HG03469 (cell line): Measurements from ENCODE around the gene TRAF4.
"Not testable (repeated sequence)": the region's sequence is repeated elsewhere in the genome, so short reads cannot be mapped to it uniquely, and the experiment has no call there.

ENCODE experiments used
- ATAC-seq: cut with Tn5 transposase; IDR thresholded peaks from one replicate; pipeline ENCODE4 v1.9.1; 2021; ENCODE audit warnings: mild to moderate bottlenecking, moderate library complexity, moderate number of reproducible peaks; ENCODE audit not compliant: unreplicated experiment

The TRAF4 gene

DNA sequence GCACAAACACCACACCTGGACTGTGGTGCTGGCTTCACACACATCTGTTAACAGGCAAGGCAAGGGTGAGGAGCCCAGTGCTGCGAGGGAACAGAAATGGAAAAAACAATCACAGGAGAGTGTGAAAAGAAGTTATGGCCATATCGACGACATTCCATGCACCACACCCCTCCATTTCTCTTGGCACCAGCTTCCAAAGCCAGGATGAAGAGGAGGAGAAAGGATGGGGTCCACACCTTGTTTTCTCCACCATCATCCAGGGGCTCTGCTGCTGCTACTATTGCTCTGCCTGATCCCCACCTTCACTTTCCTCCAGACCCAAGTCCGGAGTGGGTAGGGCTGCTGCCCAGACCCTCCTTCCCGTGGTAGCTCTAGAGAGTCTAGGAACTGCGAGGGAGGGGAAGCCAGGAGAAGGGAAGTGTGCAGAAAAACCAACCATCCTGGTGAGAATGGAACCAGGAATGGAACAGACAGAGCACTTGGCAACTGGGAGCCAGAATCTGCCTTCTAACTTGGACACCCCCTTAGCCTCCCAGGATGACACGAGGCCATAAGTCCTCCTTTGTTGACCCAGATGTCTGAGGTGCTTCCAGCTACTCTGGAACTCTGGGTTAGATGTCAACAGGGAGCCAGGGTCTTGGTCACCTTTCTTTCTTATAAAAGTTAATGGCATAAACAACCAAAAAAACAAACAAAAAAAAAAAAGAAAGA, 31.0 kb upstream of the TRAF4 start:
- ATAC-seq = no peak

DNA sequence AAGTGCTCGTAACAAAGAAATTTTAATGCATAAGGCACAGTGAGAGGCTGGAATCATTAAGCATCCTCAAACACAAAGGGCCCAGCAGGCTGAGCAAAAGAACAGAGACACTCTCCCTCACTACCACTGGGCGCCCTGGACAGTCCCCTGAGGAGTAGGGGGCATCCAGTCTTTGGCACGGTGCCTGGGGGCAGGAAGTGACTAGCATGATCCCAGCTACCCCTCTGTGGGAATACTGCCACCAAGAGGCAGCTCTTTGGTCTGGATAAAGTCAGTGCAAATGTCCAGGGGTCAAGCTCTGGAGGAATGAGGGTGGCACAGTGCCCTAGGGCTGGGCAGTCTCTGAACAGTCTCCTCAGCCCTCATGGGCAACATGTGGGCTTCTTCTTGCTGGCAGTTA, 29.5 kb upstream of the TRAF4 start:
- no peak for ATAC-seq

DNA sequence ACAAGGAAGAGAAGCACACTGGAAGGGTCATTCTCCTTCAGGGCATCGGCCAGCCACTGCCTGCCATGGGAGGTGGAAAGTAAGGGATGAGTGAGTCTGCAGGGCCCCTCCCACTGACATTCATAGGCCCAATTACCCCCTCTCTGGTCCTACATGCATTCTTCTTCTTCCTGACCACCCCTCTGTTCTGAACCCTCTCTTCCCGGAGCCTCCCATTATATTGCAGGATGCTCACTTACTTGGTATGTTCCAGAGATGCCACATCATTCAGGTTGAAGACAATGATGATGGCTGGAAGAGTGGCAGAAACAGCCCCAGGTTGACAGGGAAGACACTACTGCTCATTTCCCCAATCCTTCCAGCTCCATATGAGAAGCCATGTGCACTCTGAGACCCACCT, 28.6 kb upstream of the TRAF4 start:
- ATAC-seq = no peak

DNA sequence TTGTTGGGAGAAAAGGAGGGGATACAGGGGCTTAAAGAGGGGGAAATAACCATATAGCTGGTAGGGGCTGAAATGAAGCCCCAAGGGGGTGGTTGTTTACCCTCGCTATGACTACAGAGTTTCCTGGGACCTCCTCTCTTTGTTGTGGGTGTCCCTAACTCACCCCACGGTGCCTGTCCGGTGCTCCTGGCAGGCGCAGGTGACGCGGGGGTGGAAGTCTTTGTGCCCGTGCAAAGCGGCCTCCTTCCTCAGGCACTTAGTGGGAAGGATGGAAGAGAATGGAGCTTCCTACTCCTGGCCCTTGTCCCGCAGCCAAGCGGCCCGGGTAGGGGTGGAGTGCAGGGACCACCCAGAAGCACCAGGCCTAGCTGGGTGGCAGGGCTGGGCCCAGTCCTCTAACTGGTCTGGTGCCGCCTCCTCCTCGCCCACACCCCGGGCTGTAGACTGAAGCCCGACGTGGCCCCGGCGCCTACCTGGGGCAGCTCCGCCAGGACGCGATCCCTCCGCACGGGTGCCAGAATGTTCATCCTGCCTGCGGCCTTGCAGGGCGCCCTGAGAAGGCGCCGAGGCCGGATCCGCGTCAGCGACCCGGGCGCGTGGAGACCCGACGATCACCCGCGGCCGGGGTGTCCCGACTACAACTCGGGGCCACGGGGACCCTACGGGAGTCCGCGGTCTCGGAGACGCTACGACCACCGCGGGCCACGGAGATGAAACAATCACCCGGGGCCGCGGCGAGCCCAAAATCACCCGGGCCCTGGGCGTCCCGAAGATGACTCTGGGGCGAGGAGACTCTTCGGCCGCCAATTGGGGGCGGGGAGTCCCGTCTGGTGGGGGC, 26.9 kb upstream of the TRAF4 start:
- ATAC-seq = no peak

DNA sequence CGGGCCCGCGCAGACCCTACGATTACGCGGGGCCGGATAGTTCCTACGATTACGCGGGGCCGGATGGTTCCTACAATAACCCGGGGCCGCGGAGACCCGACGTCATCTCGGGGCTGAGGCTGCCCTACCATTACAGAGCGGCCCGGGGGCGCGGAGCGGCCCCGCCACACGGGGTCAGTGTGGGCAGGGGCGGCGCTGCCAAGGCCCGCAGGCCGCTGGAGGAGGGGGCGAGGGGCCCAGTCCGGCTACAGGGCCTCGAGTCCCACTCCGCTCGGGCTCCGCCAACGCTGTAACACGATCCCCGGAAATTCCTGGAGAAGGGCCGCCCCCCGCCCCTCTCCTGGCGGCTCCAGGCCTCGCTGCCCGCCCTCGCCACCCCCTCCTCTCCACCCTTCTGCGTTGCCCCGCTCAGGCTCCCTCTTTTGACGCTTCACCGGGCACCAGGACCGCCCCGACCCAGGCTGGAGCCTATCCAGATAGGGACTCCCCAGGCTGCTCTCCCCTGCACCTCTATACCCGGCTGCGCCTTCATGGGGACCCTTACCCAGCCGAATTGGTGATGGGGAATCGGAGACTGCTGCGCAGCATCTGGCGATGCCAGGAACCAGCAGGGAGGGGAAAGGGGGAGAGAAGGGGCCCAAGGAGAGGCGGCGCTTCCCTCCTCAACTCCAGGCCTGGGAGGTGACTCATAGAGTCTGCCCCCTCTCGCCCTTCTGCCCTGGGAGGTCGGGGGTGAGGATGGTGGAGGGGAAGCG, 26.1 kb upstream of the TRAF4 start, which contains the start of gene RAB34:
TSS of gene RAB34 (minus strand) at position 291 of the 755 bp plus-strand sequence. CDS start 602 bp downstream, outside the sequence.
- ATAC-seq = no peak

DNA sequence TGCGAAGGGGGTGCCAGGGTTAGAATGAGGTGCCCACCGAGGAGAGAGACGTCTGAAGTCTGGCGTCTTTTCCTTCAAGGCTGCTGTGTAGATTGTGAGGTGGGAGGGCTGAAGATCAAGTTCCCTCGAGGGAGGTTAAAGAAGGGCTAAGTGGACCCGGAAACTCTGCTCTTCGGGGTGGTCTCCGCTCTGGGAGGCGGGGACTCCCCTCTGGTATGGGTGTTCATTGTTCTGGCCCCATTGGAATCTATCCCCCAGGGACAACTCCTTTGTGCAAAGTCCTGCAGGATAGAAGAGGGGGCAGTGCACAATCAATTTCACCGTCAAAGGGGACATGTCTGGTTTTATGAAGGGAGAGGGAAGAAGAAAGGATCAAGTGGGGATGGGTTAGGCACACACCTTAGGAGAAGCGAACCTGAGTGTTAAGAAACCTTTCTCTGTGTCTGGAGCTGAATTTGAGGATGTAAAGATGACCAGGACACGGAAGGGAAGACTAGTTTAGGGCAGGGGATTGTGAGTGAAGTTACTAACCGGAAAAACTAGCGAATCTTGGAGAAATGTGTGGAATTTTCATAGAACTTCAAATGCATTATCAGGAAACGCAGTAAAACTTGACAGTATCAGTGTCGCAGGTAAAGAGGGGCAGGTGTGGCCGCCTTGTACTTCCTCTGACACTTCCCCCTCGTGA, 25.3 kb upstream of the TRAF4 start:
- ATAC-seq = no peak

DNA sequence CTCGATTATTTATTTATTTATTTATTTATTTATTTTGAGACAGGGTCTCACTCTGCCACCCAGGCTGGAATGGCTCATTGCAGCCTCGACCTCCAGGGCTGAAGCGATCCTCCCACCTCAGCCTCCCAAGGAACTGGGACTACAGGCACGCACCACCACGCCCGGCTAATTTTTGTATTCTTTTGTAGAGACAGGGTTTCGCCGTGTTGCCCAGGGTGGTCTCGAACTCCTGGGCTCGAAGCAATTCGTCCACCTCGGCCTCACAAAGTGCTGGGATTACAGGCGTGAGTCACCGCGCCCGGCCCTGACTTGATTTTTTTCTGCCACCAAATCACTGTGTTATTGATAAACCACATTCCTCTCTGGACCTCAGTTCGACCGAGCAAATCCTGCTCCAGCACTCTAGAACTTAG, 24.8 kb upstream of the TRAF4 start:
- no peak for ATAC-seq

DNA sequence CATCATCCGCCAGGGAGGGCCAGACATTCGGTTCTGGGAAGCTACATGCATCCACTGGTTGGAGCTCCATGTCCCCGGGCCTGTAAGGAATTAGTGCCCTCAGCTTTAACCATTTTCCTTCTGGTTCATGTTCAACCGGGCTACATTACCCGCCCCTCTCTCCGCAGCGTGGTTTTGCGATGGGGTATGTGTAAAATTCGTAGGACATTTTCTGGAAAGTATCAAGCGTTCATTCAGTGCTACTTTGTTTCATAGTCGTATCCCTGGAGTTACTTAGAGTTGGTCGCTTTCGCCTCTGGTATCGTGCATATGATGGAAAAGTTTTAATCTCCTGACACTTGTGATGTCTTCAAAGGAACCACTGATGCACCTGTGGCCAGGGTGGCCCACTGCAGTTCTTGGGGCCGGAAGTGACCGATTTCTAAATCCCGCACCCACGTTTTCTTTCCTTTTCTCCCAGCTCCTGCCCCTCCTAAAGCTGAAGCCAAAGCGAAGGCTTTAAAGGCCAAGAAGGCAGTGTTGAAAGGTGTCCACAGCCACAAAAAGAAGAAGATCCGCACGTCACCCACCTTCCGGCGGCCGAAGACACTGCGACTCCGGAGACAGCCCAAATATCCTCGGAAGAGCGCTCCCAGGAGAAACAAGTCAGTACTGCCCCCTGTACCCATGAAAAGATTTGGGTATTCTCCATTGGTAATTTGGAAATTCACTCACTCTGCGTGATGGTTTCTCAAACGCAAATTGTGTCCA, 23.4 kb upstream of the TRAF4 start:
- no peak for ATAC-seq

DNA sequence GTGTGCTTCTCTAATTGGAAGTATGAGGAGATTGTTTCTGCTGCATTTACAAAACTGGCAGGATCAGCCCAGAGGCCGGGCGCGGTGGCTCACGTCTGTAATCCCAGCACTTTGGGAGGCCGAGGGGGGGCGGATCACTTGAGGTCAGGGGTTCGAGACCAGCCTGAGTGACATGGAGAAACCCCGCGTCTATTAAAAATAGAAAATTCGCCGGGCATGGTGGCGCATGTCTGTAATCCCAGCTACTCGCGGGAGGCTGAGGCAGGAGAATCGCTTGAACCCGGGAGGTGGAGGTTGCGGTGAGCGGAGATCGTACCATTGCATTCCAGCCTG, 22.8 kb upstream of the TRAF4 start:
- ATAC-seq = not testable (repeated sequence)

DNA sequence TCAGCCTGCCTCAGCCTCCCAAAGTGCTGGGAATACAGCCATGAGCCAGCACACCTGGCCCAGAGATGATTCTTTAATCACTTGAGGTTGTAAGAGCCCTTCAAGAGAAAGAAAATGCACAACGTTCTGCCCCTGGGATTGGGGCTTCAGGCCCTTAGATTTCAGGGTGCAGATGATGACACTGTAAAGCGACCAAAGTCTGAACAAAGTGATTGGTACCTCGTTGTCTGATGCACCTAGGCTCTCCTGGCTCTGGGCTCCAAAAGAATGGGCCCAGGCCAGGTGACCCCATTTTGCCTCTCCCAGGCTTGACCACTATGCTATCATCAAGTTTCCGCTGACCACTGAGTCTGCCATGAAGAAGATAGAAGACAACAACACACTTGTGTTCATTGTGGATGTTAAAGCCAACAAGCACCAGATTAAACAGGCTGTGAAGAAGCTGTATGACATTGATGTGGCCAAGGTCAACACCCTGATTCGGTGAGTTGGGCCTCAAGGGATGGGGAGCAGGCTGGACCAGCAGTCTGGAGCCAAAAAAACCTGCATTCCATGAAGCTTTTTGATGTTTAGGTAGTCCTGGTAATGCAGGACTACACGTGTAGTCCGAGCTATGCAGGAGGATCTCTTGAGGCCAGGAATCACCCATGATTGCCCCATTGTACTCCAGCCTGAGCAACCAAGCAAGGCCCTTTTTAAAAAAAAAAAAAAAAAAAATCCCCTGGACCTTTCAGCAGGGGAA, 21.2 kb upstream of the TRAF4 start:
- no peak for ATAC-seq

DNA sequence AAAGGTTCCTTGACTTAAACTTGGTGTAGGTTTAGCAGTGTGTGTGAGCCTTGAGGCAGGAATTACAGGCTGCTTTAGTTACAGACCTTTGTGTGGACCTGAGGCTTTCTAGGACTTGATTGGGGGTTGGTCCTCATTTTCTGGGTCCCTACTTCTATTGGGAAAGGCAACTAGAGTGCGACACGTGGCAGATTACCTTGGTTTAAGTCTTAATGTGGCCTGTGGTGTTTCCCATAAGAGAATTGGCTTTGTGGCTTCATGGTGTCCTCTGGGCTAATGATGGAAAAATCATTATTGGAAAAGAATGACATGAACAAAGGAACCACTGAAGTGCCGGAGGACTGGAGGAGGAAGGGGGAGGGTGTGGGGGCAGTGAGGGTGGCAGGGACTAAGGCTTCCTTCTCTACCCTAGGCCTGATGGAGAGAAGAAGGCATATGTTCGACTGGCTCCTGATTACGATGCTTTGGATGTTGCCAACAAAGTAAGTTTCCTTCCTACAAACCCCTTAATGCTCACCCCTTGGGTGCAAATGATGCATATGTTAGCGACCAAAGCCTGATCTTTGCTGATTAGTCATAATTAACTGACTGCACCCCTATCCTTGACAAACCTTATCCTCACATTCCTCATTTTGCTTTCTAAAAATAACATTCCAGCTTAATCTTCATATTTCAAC, 20.5 kb upstream of the TRAF4 start:
- no peak for ATAC-seq

DNA sequence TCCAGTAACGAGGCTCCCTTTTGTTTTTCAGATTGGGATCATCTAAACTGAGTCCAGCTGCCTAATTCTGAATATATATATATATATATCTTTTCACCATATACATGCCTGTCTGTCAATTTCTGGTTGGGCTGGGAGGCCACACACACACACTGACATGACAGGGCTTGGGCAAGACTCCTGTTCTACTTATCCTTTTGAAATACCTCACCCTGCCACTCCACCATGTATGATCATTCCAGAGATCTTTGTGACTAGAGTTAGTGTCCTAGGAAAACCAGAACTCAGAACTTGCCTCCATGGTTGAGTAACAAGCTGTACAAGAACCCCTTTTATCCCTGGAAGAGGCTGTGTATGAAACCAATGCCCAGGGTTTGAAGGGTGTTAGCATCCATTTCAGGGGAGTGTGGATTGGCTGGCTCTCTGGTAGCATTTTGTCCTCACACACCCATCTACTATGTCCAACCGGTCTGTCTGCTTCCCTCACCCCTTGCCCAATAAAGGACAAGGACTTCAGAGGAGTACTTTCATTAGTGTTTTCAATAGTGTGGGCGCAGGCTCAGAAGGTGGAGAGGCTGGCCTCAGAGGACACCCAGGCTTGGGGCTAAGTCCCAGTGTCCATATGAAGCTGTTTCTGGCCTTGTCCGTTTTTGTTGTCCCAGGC, 19.8 kb upstream of the TRAF4 start:
- ATAC-seq = not testable (repeated sequence)

DNA sequence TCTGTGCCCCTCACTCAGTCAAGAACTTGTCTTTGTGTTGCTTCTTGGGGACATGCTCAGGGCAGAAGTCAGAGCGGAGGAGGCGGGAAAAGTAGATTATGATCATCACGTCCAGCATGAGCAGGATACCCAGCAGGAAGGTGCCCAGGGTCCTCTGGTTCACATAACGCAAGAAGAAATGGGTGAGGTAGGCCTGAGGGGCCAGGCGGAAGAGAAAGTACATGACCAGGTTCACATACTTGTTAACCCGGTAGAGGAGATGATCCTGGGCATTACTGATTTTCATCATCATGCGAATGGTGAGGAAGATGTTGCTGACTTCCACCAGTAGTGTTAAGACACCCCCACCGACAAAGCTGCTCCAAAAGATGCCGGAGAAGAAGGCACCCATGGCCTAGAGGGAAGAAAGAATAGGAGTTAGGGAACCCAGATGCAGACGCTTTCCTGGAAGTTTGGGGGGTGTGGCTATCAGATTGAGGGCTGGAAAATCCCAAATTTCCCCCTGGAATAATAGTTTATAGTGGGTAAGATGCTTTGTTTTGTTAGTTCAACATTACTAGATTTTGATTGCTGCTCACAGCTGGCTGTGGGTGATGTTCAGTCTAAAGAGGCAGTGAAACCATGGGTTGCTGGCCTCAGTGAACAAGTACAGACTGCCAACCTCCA, 19.2 kb upstream of the TRAF4 start:
- ATAC-seq = no peak

DNA sequence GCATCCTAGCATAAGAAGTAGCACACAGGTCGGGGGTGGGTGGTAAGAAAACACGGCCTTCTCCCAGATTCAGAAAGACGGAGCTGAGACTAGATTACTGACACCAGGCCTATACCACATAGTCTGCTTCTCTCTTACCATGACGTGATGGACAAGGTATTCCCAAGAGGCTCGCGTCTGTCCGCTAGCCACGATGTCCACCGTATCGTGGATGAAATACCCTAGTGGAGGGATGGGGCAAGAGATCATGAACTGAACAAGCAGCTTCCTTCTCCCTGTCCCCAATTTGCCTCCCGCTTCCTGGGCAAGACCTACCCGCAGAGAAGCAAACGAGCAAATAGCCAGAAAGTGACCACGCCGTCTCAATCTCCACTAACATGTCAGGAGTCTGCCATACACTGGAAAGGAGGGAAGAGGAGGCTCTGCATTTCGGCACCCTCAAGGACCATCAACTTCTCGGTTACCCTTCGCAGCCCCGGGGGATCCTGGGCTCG, 18.6 kb upstream of the TRAF4 start:
- ATAC-seq = no peak

DNA sequence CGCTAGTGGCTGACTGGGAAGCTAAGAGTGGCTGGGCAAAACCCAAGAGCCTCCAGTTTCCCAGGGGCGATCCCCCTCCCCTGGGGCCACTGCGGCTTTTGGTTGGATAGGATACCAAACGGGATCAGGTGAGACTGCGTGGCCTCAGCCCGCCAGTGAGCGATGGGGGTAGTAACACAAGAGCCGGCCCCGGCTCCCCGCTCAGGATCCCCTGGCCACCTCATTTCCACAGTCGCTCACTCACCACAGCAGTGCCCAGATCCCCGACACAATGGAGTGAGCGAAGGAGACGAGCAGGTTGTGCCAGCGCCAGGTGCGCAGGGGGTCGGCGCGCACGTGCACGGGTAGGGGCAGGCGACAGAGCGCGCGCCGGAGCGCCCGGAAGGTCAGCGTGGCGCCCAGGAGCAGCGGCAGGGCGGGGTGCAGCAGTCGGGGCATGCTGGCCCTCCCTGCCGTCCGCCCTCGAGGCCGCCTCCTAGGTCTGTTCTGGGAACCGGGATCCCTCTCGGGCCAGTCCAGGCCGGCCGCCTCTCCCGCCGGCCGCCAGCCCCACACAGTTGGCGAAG, 18.1 kb upstream of the TRAF4 start:
- no peak for ATAC-seq

DNA sequence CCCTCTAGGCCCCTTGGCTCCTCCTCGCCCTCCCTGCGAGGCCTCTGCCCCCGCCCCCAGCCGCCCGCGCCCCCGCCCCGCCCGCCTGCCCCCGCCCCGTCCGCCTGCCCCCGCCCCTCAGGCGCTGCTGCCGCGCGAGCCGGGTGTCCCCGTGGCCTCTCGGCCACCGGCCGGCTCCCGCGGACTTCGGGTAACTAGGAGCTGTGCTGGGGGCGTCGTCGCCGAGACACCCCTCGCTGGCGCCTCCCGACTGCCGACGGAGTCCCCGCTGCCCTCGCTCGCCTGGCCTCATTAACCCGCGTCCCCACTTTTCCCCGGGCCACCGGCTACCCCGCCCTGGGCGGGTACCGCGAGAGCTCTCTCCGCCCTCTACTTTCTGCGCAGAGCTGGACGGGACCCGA, 17.6 kb upstream of the TRAF4 start, which contains the start of gene TLCD1:
TSS of gene TLCD1 (minus strand) at position 8 of the 401 bp plus-strand sequence. CDS start 136 bp downstream, outside the sequence.
- ATAC-seq = no peak
